Measurements from ENCODE around the gene RAB44. TPM values are rescaled to one million over a fixed set of nuclear protein-coding genes. Genes with fewer than 3 reads are reported as not detected.

RAB44 gene
- total and polyA plus RNA-seq, 9 of the 15 experiments (the other 6 are each of a cell fraction or from before 2014, with no cell fraction given), result not detected

DNA sequence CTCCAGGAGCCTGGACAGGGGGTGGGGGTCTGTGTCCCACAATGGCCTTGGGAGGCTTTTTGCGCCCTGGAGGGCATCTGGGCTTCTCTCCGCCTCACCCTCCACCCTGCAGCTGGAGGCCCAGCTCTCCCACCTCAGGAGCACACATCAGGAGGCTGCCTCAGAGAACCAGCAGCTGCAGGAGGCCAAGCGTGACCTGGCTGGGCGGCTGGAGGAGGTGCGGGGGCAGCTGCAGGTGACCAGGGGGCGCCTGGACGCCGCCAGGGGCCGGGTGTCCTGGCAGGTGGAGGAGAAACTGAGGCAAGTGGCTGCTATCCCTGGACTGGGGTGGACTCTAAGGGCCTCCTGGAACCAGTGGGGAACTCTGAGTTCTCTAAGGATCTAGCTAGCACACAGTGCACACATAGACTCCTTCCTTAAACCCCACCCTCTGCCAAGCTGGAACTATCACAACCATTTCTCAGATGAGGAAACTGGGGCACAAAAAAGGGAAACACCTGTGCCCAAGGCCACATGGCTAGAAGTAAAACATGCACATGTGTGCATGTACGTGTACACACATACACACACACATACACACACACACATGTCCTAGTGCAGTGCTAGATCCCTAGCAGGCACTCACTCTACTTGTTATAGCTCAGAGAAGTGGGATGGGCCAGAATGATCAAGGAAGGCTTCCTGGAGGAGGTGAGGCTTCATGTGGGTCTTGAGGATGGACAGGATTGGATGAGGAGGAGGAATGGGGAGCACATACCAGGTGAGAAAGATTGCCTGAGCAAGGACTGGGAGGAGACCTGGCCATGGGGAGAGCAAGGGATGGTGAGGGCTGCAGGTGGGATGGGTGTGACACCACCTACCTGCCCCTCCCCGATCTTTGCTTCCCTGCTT is 22.9 kb downstream of the RAB44 start (continued):
- TF ChIP-seq, protein P1, sequence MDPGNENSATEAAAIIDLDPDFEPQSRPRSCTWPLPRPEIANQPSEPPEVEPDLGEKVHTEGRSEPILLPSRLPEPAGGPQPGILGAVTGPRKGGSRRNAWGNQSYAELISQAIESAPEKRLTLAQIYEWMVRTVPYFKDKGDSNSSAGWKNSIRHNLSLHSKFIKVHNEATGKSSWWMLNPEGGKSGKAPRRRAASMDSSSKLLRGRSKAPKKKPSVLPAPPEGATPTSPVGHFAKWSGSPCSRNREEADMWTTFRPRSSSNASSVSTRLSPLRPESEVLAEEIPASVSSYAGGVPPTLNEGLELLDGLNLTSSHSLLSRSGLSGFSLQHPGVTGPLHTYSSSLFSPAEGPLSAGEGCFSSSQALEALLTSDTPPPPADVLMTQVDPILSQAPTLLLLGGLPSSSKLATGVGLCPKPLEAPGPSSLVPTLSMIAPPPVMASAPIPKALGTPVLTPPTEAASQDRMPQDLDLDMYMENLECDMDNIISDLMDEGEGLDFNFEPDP (CRISPR knock-in tag; IDR thresholded peaks at IDR 0.05), result no peak
- TF ChIP-seq, protein P2, sequence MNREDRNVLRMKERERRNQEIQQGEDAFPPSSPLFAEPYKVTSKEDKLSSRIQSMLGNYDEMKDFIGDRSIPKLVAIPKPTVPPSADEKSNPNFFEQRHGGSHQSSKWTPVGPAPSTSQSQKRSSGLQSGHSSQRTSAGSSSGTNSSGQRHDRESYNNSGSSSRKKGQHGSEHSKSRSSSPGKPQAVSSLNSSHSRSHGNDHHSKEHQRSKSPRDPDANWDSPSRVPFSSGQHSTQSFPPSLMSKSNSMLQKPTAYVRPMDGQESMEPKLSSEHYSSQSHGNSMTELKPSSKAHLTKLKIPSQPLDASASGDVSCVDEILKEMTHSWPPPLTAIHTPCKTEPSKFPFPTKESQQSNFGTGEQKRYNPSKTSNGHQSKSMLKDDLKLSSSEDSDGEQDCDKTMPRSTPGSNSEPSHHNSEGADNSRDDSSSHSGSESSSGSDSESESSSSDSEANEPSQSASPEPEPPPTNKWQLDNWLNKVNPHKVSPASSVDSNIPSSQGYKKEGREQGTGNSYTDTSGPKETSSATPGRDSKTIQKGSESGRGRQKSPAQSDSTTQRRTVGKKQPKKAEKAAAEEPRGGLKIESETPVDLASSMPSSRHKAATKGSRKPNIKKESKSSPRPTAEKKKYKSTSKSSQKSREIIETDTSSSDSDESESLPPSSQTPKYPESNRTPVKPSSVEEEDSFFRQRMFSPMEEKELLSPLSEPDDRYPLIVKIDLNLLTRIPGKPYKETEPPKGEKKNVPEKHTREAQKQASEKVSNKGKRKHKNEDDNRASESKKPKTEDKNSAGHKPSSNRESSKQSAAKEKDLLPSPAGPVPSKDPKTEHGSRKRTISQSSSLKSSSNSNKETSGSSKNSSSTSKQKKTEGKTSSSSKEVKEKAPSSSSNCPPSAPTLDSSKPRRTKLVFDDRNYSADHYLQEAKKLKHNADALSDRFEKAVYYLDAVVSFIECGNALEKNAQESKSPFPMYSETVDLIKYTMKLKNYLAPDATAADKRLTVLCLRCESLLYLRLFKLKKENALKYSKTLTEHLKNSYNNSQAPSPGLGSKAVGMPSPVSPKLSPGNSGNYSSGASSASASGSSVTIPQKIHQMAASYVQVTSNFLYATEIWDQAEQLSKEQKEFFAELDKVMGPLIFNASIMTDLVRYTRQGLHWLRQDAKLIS (CRISPR knock-in tag; IDR thresholded peaks at IDR 0.05), result no peak
- TF ChIP-seq KDM1A (IDR thresholded peaks at IDR 0.05) (peak in 1 of 2 experiments; percentile 44; a peak in 1 of 4 replicates), SIN3B (IDR thresholded peaks at IDR 0.05; ENCODE audit: low read depth) (no peak), CHCHD3 (CRISPR knock-in tag; IDR thresholded peaks at IDR 0.05) (no peak), RBM25 (IDR thresholded peaks at IDR 0.05; ENCODE audit: low read depth, low read length, severe bottlenecking) (peak; percentile 67), SMARCA5 (IDR thresholded peaks at IDR 0.05) (peak; percentile 84; the same call in 1 of the 2 replicates), HDAC8 (tag; IDR thresholded peaks at IDR 0.05) (no peak), HMG20B (CRISPR knock-in tag; IDR thresholded peaks at IDR 0.05) (no peak), BCOR (IDR thresholded peaks at IDR 0.05) (peak; percentile 81), RBM39 (optimal IDR thresholded peaks at IDR 0.05; ENCODE audit: low read depth, low read length) (no peak), TRIM28 (IDR thresholded peaks at IDR 0.05) (no peak), HOXB6 (CRISPR knock-in tag; IDR thresholded peaks at IDR 0.05; ENCODE audit: borderline replicate concordance) (no peak), THAP12 (CRISPR knock-in tag; IDR thresholded peaks at IDR 0.05) (no peak), ZNF444 (CRISPR knock-in tag; IDR thresholded peaks at IDR 0.05) (no peak), ZNF436 (CRISPR knock-in tag; IDR thresholded peaks at IDR 0.05) (peak; percentile 77), BACH1 (tag; IDR thresholded peaks at IDR 0.05) (no peak), NRF1 (conservative IDR thresholded peaks at IDR 0.05 in 1 of 2, IDR thresholded peaks at IDR 0.05 in 1 of 2) (no peak), KAT2B (IDR thresholded peaks at IDR 0.05; ENCODE audit: low read depth, low read length) (no peak), NFRKB (IDR thresholded peaks at IDR 0.05; ENCODE audit: low read depth) (no peak), ZNF263 (CRISPR knock-in tag; IDR thresholded peaks at IDR 0.05; ENCODE audit: borderline replicate concordance) (peak; percentile 84)

Measured in K562 (cell line).